GM11168 (cell line): ENCODE measurements around the gene PMM2.
"Not testable (repeated sequence)": the region's sequence is repeated elsewhere in the genome, so short reads cannot be mapped to it uniquely, and the experiment has no call there.

ENCODE experiments used
- in situ Hi-C: fragments of 300-500 bp; cut with MboI; formaldehyde crosslinking; loops from one replicate; pipeline ENCODE4 v1.12.0; 2022; ENCODE audit warnings: low sequenced_read_pairs; ENCODE audit not compliant: unreplicated experiment

Gene PMM2

GRCh38 chr16:8863594-8864424 is 66.2 kb downstream of the PMM2 start:
- in situ Hi-C loops: no loop called here

GRCh38 chr16:8864480-8865110 is 67.0 kb downstream of the PMM2 start:
- in situ Hi-C loops: no loop called here

GRCh38 chr16:8865145-8865882 is 67.7 kb downstream of the PMM2 start:
- in situ Hi-C loops: no loop called here

GRCh38 chr16:8866118-8866883 is 68.7 kb downstream of the PMM2 start:
- in situ Hi-C loops: no loop called here

GRCh38 chr16:8866884-8867215 is 69.2 kb downstream of the PMM2 start:
- in situ Hi-C loops: no loop called here

- in situ Hi-C loops: no loop called here
Measured at GRCh38 chr16:8867216-8867931, 69.7 kb downstream of the PMM2 start.

- in situ Hi-C loops: no loop called here
Measured at GRCh38 chr16:8867932-8868415, 70.3 kb downstream of the PMM2 start.

- in situ Hi-C loops: no loop called here
Measured at GRCh38 chr16:8868416-8869211, 71.0 kb downstream of the PMM2 start, which contains the start of gene CARHSP1. CARHSP1 (minus strand) TSS chr16:8869006; CDS start chr16:8859328, 9,678 bp downstream.

- in situ Hi-C loops: no loop called here
Measured at GRCh38 chr16:8869212-8869987, 71.8 kb downstream of the PMM2 start.

GRCh38 chr16:8869988-8870241 is 72.3 kb downstream of the PMM2 start:
- in situ Hi-C loops: not testable (repeated sequence)

- in situ Hi-C loops: no loop called here
Measured at GRCh38 chr16:8872071-8872470, 74.4 kb downstream of the PMM2 start.

- in situ Hi-C loops: no loop called here
Measured at GRCh38 chr16:8872967-8873865, 75.6 kb downstream of the PMM2 start.

- in situ Hi-C loops: not testable (repeated sequence)
Measured at GRCh38 chr16:8873866-8874195, 76.2 kb downstream of the PMM2 start.

- in situ Hi-C loops: no loop called here
Measured at GRCh38 chr16:8874388-8874787, 76.7 kb downstream of the PMM2 start.

- in situ Hi-C loops: not testable (repeated sequence)
Measured at GRCh38 chr16:8875317-8875716, 77.7 kb downstream of the PMM2 start.

GRCh38 chr16:8877894-8878522 is 80.4 kb downstream of the PMM2 start:
- in situ Hi-C loops: no loop called here

- in situ Hi-C loops: no loop called here
Measured at GRCh38 chr16:8878523-8878911, 80.9 kb downstream of the PMM2 start.
